Activated T-cell treated with anti-CD3 and anti-CD28 coated beads, Interleukin-2, amount 50 U/mL, for 24 hours (primary cell): ENCODE measurements around the gene SEMA5A.

ENCODE experiments used
- DNase-seq: peaks from one replicate; pipeline ENCODE4 v3.0.0-alpha.2; 2020
- H3K27ac Mint-ChIP-seq: 2 replicates; pipeline ENCODE4 v1.8.0; 2020; ENCODE audit warnings: mild to moderate bottlenecking, mixed read lengths
- H3K27me3 Mint-ChIP-seq: 2 replicates; pipeline ENCODE4 v1.8.0; 2020; ENCODE audit warnings: mixed read lengths
- H3K36me3 Mint-ChIP-seq: 2 replicates; pipeline ENCODE4 v1.8.0; 2020; ENCODE audit warnings: low read depth, mixed read lengths
- H3K4me1 Mint-ChIP-seq: 2 replicates; pipeline ENCODE4 v1.8.0; 2020; ENCODE audit warnings: low read depth, mixed read lengths
- H3K4me3 Mint-ChIP-seq: 2 replicates; pipeline ENCODE4 v1.8.0; 2020; ENCODE audit warnings: mild to moderate bottlenecking, moderate library complexity, mixed read lengths
- H3K9me3 Mint-ChIP-seq: 2 replicates; pipeline ENCODE4 v1.8.0; 2020; ENCODE audit warnings: mixed read lengths

SEMA5A gene

DNA sequence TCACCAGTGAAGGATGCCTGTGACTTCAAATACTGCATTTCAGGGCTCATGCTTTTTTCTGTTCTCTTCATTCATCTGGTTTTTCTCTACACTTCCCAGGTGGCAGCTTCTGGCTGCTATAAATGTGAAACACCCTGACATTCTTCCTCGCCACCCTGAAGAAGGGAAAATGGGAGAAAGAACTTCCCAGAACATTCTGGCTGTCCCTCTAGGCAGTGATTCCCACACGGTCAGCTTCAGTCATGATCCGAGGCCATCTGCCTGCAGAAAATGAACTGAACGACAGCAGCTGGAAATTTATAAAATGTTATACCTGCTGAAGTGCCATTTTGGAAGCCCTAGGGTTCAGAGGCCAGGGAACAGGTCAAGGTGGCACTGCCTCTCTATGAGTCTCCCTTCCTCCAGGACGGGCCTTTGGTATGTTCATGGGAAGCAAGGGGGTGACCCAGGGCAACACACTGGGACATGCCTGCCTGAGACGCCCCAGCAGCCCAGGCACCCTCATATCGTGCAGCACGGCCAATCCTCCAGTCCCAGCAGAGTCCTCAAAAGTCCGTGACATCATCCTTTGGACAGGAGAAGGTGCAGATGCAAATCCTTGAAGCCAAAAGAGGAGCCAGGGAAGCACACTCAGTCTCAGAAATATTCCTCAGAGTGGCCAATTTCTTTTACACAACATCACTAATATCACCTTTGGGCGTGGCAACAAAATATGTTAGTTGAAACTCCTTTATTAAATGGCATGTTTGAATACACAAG lies 107.1 kb downstream of the SEMA5A start:
- no peaks in the 10 kb centered on the region for H3K4me1 Mint-ChIP-seq
- no peak overlapping the region for H3K27ac Mint-ChIP-seq
- H3K9me3 Mint-ChIP-seq, result peaks cover 10% of the 10 kb centered on the region
- no peak overlapping the region for H3K4me3 Mint-ChIP-seq
- H3K36me3 Mint-ChIP-seq, result no peaks in the 10 kb centered on the region
- H3K27me3 Mint-ChIP-seq, result no peaks in the 10 kb centered on the region
- DNase-seq, result no peak

DNA sequence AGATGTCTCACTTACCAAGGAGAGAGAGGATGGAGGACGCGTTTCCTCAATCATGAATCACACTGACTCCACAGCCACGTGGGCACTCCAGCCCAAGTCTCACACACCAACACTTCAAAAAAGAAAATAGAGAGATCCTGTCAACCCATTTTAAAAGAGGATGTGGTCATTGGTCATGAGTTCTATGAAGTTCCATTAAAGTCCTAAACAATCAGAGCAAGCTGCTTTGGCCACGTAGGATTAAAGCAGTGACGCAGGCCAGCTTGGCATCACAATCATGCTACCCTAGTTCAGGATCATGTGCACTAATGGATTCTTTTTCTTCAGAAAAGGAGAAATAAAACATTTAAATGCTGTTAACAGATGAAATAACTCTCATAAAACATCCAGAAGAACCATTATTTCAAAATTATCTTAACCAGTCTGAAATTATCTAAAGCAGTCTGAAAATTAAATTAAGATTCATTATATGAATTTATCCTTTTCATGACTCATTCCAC lies 108.1 kb downstream of the SEMA5A start:
- H3K27me3 Mint-ChIP-seq, result no peaks in the 10 kb centered on the region
- H3K36me3 Mint-ChIP-seq, result no peaks in the 10 kb centered on the region
- H3K27ac Mint-ChIP-seq, result no peak overlapping the region
- no peak for DNase-seq
- peaks cover 10% of the 10 kb centered on the region for H3K9me3 Mint-ChIP-seq
- H3K4me1 Mint-ChIP-seq, result no peaks in the 10 kb centered on the region
- no peak overlapping the region for H3K4me3 Mint-ChIP-seq

DNA sequence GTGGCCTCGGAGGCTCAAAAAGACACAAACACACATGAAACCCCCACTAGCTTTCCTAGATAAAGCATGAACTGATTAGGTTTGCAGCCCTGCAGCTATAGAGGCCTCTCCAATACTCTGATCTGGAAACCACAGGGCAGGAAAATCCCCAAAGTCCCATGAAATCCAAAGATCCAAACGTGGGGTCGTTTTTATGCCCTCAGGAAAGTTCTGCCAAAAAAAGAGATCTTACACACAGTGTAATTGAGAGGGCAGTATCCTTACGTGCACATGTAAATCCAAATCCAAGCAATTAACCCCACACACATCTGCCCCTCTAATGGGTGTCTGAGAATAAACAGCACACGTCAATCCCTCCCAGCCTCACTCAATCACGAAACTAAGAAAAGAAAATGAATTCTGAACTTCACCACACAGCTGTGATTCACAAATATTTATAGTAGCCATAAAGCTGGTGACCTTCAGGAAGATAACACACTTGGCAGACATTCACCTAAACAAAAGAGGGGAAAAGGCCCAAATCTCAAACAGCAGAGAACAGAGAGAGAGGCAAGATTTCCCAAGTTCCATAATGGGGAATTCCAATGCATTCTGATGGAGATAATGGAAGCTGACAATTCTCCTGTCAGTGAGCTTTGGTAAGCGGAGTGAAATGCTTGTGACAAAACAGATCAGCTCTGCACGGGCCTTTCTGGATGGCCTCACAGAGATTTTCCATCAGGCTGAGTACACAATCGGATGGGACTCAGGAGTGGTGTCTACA lies 114.2 kb downstream of the SEMA5A start:
- no peaks in the 10 kb centered on the region for H3K4me1 Mint-ChIP-seq
- no peak for DNase-seq
- H3K9me3 Mint-ChIP-seq, result no peaks in the 10 kb centered on the region
- H3K27ac Mint-ChIP-seq, result no peak overlapping the region
- H3K36me3 Mint-ChIP-seq, result no peaks in the 10 kb centered on the region
- no peak overlapping the region for H3K4me3 Mint-ChIP-seq
- H3K27me3 Mint-ChIP-seq, result no peaks in the 10 kb centered on the region

DNA sequence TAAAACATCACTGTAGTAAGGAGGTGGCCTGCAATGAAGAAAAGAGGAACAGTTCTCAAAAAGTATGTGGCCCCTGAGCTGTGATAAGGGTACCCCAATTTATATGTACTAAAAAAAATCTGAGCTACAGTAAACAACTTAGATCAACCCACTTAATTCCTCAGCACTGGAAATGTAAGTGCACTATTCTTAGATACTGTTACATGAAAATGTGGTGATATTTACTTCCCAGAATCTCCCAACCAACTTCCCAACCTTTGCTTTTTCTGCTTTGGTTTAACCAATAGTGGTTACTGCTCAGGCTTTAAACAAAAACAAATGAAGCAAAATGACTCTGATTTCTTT lies 114.8 kb downstream of the SEMA5A start:
- Mint-ChIP-seq H3K27ac (no peak overlapping the region), H3K4me1 (no peaks in the 10 kb centered on the region), H3K27me3 (no peaks in the 10 kb centered on the region), H3K36me3 (no peaks in the 10 kb centered on the region), H3K4me3 (no peak overlapping the region), H3K9me3 (no peaks in the 10 kb centered on the region)
- no peak for DNase-seq

DNA sequence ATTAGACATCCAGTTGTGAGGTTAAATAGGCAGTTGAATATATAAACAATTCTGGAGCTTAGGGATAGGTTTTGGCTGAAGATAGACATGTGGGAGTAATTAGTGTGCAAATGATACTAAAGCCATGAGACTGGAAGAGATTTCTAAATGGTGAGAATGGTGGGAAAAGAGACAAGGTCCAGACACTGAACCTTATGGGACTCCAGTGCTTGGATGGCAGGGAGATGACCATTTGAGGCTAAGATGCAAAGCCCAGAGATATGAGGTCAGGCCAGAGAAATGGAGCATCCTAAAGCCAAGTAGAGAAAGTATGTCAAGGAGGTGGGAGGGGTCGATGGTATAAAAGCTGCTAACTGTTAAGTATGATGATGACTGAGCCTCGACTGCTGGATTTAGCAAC lies 115.6 kb downstream of the SEMA5A start:
- H3K9me3 Mint-ChIP-seq, result no peaks in the 10 kb centered on the region
- no peak overlapping the region for H3K27ac Mint-ChIP-seq
- no peak for DNase-seq
- H3K4me3 Mint-ChIP-seq, result no peak overlapping the region
- no peaks in the 10 kb centered on the region for H3K4me1 Mint-ChIP-seq
- no peaks in the 10 kb centered on the region for H3K36me3 Mint-ChIP-seq
- H3K27me3 Mint-ChIP-seq, result no peaks in the 10 kb centered on the region

DNA sequence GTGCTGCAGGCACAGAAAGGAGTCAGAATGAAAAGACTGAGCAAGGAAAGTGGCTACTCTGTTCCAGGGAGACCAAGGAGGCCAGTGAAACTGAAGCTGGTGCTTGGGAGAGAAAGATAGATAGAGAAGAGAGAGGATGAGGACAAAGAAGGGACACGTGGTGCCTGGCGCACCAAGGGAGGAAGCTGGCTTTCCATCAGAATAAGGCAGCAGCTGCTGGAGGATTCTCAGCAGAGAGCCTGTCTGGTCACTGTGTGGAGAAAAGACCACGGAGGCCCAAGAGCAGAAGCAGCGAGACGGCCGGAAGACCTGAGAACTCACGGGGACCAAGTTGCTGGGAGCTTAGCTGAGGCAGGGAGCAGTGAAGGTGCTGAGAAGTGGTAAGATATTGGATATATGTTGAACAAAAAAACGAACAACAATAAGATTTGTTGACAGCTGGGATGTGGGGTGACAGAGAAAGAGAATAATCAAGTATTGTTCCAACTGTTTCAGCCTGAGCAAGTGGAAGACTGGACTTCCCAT lies 116.1 kb downstream of the SEMA5A start:
- Mint-ChIP-seq H3K27ac (no peak overlapping the region), H3K4me1 (no peaks in the 10 kb centered on the region), H3K36me3 (no peaks in the 10 kb centered on the region), H3K4me3 (no peak overlapping the region), H3K27me3 (no peaks in the 10 kb centered on the region), H3K9me3 (no peaks in the 10 kb centered on the region)
- no peak for DNase-seq

DNA sequence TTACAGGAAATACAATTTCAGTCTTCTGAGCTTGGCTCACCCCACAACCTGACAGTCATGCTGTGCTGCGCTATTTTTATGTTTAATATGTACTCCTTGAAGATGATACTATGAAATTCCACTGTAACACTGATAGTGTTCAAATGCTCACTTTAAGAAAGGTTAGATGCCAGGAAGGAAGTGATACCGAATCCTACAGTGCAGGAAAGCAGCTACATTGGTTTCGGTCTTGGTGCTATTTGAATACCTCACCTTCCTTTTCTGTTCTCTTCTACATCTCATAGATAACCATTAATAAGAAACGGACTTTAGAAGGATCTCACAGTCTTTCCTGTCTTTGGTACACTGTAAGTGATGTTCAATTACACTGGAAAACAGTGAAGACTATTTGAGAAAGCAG lies 117.6 kb downstream of the SEMA5A start:
- Mint-ChIP-seq H3K9me3 (no peaks in the 10 kb centered on the region), H3K4me3 (no peak overlapping the region), H3K36me3 (no peaks in the 10 kb centered on the region), H3K4me1 (no peaks in the 10 kb centered on the region), H3K27me3 (no peaks in the 10 kb centered on the region), H3K27ac (no peak overlapping the region)
- DNase-seq, result no peak

DNA sequence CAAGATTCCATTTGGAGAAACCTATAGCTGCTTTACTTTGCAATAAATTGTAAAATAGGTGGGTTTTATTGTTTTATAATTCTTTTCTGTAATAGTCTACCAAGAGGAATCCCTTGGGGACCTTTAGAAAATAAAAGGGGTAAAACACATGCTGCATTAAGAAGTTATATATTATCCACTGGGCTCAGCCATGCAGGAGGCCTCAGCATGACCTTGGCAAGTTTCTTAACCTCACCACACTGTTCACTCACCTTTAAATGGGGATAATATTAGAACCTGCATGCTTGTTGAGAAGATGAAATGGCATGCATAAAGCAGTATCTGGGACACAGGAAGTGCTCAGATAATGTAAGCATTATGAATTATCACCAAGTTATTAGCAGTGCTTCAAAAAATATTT lies 120.2 kb downstream of the SEMA5A start:
- H3K9me3 Mint-ChIP-seq, result no peaks in the 10 kb centered on the region
- H3K27me3 Mint-ChIP-seq, result no peaks in the 10 kb centered on the region
- no peaks in the 10 kb centered on the region for H3K4me1 Mint-ChIP-seq
- H3K36me3 Mint-ChIP-seq, result no peaks in the 10 kb centered on the region
- no peak overlapping the region for H3K27ac Mint-ChIP-seq
- DNase-seq, result no peak
- H3K4me3 Mint-ChIP-seq, result no peak overlapping the region

DNA sequence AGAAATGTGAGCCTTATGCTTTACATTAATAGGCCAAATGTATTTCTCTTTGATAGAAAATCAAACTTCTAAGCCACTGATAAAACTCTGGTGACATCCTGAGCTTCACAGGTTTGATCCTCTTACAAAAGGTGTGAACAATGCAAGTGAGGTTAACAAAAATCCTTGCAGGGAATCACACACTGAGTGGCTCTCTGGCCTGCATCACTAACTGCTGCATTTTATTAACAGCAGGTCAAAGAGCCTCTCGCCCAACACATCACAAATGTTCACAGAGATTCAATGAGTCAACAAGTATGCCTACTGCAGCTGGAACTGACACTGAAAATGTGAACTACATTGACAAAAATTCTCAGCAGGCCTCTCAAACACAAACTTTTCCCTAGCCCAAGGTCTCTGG lies 122.3 kb downstream of the SEMA5A start:
- Mint-ChIP-seq H3K27ac (no peak overlapping the region), H3K4me1 (no peaks in the 10 kb centered on the region), H3K27me3 (no peaks in the 10 kb centered on the region), H3K36me3 (no peaks in the 10 kb centered on the region), H3K9me3 (peaks cover 7% of the 10 kb centered on the region), H3K4me3 (no peak overlapping the region)
- DNase-seq, result no peak

DNA sequence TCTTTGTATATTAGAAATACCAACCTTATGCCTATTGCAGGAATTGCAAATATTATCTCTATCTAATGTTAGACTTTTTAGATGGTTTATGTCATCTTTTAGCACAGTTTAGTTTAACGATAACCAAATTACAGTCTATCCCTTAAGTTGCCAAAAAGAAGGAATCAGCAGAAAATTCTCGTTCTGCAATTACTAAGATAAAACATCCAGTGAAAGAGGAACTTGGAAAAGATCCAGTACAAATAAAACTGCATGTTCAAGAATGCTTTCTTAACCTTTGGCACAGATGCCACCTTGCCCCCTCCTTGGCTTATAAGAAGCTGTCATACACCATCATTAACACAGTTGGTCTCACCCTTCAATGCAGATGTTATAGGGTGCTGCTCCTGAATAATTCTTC lies 124.0 kb downstream of the SEMA5A start:
- Mint-ChIP-seq H3K27me3 (no peaks in the 10 kb centered on the region), H3K27ac (no peak overlapping the region), H3K4me1 (no peaks in the 10 kb centered on the region), H3K36me3 (no peaks in the 10 kb centered on the region), H3K4me3 (no peak overlapping the region), H3K9me3 (peaks cover 7% of the 10 kb centered on the region)
- no peak for DNase-seq

DNA sequence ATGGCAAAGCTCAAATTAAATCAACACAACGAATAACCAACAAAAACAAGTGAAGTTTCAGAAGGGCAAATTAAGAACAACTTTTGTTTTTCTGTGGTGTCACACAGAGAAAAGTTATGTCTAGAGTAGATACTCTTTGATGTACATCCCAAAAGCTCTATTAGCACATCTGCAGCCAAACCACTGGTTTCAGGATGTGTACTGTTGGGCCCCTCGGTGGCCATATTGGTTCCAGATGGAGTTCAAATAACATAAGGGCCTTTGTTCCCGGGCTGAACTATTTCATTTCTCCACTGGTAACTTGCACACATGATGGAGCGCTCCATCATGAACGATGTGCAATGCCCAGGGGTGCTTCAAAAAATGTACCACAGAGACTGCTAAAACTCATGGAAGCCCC lies 126.1 kb downstream of the SEMA5A start:
- Mint-ChIP-seq H3K27ac (no peak overlapping the region), H3K27me3 (no peaks in the 10 kb centered on the region), H3K36me3 (no peaks in the 10 kb centered on the region), H3K9me3 (peaks cover 7% of the 10 kb centered on the region), H3K4me3 (no peak overlapping the region), H3K4me1 (no peaks in the 10 kb centered on the region)
- DNase-seq, result no peak

DNA sequence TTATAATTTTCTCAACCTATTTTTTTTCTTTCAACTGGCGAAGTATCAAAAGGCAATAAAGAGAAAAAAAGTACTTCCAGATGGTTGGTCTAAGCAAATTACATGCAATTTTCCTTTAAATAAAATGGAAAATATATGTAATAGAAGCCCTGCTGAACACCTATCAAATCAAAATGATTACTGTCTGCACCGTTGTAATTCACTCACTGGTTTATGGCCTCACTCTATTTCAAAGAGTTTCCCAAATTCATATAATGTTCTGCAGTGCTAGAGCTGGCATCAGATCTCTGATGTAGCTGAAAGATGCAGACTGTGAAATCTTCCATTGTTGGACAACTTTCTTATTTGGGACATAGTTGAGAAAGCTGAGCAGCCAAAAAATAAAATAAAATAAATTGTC lies 130.3 kb downstream of the SEMA5A start:
- H3K27me3 Mint-ChIP-seq, result no peaks in the 10 kb centered on the region
- no peak for DNase-seq
- H3K36me3 Mint-ChIP-seq, result no peaks in the 10 kb centered on the region
- peaks cover 7% of the 10 kb centered on the region for H3K9me3 Mint-ChIP-seq
- no peaks in the 10 kb centered on the region for H3K4me1 Mint-ChIP-seq
- no peak overlapping the region for H3K4me3 Mint-ChIP-seq
- no peak overlapping the region for H3K27ac Mint-ChIP-seq

DNA sequence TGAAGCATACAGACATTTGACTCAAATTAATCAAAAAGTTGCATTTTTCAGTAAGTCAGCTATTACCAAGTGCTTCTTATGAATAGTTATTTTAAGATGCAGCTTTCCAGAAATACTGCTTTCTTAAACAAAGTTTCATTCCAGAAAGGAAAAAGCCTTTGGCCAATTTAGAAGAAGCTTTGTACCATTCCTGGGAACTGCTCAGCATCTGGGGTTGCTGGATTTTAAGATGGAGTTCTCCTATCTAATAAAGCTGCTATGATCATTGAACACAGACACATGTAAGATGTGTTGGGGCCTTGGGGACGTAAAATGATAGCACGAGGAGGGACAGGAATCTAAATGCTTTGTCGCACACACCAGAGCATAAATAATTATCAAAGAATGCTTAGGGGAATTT lies 130.8 kb downstream of the SEMA5A start:
- no peak overlapping the region for H3K27ac Mint-ChIP-seq
- no peaks in the 10 kb centered on the region for H3K36me3 Mint-ChIP-seq
- no peaks in the 10 kb centered on the region for H3K4me1 Mint-ChIP-seq
- no peaks in the 10 kb centered on the region for H3K27me3 Mint-ChIP-seq
- peaks cover 7% of the 10 kb centered on the region for H3K9me3 Mint-ChIP-seq
- DNase-seq, result no peak
- H3K4me3 Mint-ChIP-seq, result no peak overlapping the region

DNA sequence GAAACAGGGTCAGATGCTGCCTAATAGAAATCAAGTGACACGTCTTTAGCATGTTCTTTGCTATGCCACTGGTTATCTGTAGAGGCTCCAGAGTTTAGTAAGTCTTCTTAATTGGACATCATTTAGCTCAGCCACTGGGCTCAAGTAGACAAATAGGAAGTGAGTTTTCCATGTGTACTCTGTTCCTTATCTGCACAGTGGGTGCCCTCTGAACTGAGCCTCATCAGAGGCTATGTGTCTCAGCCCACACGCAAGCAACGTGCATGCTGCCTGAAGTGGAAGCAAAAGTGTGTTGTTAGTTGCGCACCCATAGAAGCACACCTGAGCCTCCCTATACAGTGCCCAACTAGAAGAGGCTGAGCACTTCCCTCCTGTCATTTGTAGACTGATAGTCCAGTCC lies 134.7 kb downstream of the SEMA5A start:
- Mint-ChIP-seq H3K27ac (no peak overlapping the region), H3K4me3 (no peak overlapping the region), H3K36me3 (no peaks in the 10 kb centered on the region), H3K4me1 (no peaks in the 10 kb centered on the region), H3K9me3 (peaks cover 5% of the 10 kb centered on the region), H3K27me3 (no peaks in the 10 kb centered on the region)
- no peak for DNase-seq

DNA sequence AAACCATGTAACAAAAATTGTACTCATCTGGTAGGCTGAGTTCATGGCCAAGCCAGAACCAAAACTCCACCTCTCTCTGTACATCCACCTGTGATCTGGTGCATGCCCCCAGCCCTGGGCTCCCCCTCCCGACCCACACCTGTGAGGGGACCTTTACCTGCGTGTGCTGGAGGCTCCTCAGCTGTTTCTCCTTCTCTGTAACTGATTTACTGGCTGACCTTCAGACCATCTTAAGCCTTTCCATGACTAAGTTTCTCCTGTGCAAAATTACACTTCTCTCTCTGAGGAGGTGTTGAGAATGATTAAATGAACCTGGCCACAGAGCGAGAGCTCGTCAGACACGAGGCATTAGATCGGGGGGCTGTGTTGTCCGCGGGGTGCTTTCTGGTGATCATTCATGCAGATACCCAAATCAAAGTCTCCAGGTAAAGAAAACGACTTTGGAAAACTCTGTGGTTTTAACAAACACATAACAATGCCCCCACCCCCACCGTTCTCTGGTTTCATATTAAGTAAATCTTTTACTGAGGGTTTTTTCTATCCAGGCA lies 136.4 kb downstream of the SEMA5A start:
- no peaks in the 10 kb centered on the region for H3K36me3 Mint-ChIP-seq
- no peaks in the 10 kb centered on the region for H3K27me3 Mint-ChIP-seq
- H3K9me3 Mint-ChIP-seq, result peaks cover 10% of the 10 kb centered on the region
- H3K4me3 Mint-ChIP-seq, result no peak overlapping the region
- H3K4me1 Mint-ChIP-seq, result no peaks in the 10 kb centered on the region
- no peak for DNase-seq
- H3K27ac Mint-ChIP-seq, result no peak overlapping the region
